Myocyte (in vitro differentiated cells): ENCODE measurements around the gene NPW. TPM values are rescaled to one million over a fixed set of nuclear protein-coding genes. Genes with fewer than 3 reads are reported as not detected.

Source experiments
- DNase-seq: peaks from one replicate; pipeline ENCODE4 v3.0.0-alpha.2; 2012; ENCODE audit warnings: low read depth
- polyA plus RNA-seq: library from polyadenylated mRNA; unstranded; fragments of >200 nt; gene quantifications from one replicate; pipeline ENCODE4 v1.2.1, GENCODE V29; 2012; ENCODE audit warnings: missing spikeins
- total RNA-seq: library from RNA; depleted of rRNA; stranded (reverse); fragments of >200 nt; gene quantifications from 2 replicates; pipeline ENCODE4 v1.2.3, GENCODE V29; 2014

Gene NPW
- total RNA-seq: 0.29 and 0.83 TPM in 2 replicates
- 0.43 TPM for polyA plus RNA-seq

GRCh38 chr16:2019518-2019920 is at the start of gene NPW:
Gene NPW (plus strand): TSS chr16:2019785.
- DNase-seq: no peak

DNA sequence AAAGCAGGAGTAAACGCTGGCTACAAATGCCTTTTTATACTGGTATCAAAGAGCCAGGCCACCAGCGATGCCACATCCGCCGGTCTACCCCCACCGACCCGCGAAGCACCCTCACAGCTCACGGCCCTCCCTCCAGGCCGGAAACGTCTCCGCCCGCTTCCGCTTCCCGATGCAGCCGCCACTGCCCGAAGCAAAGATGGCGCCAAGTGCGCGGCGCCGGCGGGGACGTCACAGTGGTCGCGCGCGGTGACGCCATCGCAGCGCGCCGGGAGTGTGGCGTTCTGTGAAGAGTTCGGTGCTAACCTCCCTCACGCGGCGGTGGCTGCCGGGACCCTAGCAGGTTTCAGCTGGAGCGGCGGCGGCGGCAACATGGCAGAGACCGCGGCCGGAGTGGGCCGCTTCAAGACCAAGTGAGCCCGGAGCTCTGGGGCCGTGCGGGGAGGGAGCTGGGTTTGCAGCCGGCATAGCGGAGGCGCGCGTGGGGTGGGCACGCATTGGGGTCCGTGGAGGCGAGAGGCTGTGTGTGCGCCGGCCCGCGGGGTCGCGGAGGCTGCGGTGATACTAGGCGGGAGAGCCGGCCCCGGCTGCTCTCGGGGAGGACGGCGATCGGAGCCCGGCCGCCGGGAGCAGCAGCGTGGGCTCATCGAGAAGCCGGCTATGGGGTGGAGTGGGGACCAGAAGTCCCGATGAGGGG is 47.6 kb upstream of the NPW start, which contains the start of gene TBL3:
Gene TBL3, plus strand, starts transcription at position 258 of the 694 bp plus-strand sequence. Its CDS starts 112 bp downstream, at position 370.
- DNase-seq: peak; percentile 94

DNA sequence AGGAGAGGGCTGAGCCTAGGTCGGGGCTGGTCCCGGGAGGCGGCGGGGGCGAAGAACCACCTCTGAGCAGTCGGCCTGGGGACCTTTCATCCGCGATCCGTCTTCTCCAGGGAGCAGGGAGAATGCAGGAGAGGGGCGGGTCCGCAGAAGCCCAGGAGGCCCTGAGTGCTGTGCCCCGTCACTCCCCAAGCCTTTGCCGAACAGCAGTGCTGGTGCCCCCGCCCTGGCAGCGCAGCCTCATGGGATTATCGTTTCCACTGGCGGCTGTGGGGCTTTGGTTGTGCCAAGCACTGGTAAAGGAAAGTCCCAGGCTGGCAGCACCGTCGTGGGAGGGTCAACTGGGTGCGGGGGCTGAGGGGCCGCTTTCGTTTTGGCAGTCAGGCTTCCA is 47.1 kb upstream of the NPW start:
- DNase-seq: no peak

DNA sequence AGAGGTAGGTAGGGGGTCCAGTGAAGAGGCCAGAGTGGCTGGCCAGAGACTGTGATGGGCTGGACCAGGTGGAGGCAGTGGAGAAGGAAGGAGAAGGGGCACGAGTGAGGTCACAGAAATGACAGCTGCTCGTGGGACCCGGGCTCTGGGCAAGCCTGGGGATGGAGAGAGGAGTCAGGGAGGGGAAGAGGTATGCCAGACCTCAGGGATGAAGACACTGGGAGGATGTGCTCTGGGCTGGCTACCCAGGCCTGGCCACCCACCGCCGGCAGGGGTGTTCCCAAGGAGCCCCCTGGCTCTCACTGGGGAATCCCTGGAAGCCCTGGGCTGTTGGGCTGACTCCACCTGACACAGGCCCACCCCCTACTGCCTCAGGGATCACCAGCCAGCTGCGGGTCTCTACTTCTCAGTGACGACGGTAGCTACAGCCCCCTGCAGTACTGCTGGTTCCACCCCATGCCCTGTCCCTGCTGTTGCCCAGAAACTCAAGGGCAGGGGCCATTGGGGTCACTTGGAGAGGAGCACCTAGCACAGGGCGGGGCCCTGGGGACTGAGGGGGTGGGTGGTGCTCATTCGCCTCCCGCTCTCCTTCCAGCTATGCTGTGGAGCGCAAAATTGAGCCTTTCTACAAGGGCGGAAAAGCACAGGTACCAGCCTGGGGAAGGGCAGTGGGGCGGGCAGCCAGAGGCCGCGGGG is 46.0 kb upstream of the NPW start:
- DNase-seq: peak; percentile 44

DNA sequence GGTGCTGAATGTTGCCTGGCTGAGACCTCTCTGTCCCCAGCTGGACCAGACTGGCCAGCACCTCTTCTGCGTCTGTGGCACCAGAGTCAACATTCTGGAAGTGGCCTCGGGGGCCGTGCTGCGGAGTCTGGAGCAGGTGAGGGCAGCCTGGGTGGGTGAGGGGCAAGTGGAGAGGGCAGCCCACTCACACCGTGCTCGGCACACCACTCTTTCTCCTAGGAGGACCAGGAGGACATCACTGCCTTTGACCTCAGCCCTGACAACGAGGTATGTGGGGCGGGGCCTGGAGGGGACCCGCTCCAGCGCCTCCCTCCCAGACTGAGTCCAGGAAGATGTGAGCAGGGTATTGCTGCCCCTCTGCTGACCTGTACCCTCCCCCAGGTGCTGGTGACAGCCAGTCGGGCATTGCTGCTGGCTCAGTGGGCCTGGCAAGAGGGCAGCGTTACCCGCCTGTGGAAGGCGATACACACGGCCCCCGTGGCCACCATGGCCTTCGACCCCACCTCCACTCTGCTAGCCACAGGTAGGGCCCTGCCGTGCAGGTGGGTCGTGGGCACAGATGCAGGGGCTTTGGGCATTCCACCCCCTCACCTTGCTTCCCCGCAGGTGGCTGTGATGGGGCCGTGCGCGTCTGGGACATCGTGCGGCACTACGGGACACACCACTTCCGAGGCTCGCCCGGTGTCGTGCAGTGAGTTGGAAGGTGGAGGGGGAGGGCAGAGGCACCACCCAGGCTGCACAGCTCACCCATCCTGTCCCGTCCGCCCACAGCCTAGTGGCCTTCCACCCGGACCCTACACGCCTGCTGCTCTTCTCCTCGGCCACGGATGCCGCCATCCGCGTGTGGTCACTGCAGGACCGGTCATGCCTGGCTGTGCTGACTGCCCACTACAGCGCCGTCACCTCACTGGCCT is 45.2 kb upstream of the NPW start:
- no peak for DNase-seq

GRCh38 chr16:1975432-1976215 is 44.0 kb upstream of the NPW start:
- DNase-seq: no peak

- DNase-seq: no peak
Measured at GRCh38 chr16:1976216-1976520, 43.4 kb upstream of the NPW start.

GRCh38 chr16:1976951-1977874 is 42.4 kb upstream of the NPW start:
- no peak for DNase-seq

DNA sequence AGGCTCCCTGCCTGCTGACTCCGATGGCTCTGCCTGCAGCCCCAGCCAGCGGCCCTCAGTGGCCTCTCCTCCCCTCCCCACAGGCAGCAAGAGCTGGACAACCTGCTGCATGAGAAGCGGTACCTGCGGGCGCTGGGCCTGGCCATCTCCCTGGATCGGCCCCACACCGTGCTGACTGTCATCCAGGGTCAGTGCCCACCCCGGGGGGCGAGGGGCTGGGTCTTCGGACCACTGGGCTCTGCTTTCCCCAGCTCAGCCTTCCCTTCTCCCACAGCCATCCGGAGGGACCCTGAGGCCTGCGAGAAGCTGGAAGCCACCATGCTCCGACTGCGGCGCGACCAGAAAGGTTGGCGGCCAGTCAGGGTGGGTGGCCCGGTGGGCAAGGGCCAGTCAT is 41.7 kb upstream of the NPW start:
- no peak for DNase-seq

DNA sequence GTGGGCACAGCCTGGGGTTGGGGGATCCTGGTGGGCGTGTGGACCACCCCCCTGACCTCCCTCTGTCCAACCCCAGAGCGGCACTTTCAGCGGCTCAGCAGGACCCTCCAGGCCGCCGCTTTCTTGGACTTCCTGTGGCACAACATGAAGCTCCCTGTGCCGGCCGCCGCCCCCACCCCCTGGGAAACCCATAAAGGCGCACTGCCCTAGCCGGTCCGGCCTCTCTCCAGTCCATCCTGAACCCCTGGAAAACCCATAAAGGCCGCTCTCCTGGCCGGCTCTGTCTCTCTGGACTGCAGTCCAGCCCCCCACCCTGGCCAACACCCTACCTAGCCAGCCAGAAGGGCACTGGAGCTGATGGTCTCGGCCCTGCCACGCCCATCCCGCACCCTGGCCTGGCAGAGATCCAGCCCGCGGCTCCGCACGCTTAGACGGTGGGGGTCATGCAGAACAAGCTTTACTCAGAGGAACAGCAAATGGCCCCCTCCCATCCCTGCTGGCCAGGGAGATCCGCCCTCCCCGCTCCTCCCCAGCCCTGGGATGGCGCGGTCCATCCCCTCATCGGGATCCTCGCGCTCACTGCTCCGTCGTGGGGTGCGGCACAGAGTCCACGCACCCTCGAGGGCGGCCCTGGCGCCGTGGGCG is 41.0 kb upstream of the NPW start:
- DNase-seq: no peak

DNA sequence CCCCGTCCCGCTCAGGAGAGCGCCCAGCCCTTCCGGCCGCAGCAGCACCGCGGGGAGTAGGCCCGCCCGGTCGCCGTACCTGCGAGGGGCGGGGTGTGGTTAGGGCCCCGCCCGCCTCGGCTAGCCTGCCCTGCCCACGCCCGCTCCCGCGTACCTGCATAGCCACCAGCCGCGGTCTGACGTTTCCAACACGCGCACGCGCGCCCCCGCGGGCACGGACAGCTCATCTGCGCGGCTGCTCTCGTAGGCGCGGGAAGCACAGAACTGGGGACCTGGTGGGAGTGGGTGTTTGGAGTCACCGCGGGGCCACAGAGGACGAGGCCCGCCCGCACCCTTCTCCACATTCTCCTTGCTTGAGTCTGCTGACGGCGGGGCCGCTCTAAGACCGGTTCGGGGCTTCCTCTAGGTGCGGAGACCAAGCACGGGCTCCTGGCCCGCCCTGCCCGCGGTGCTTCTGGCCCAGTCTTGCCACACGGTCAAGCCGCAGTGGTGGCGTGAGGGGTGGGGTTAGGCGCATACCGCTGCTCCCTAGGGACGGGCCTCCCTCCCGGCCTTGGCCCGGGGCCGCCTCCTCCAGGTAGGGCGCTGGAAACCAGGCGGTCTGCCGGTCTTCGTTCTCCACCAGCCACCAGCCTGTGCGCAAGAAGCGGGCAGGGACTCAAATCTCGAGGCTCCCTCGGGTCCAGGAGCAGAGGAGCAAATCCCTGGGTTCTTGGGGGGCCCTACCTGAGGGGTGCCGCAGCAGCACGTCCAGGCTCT is 40.1 kb upstream of the NPW start:
- DNase-seq: no peak

- DNase-seq: peak; percentile 79
Measured at GRCh38 chr16:1980030-1980769, 39.4 kb upstream of the NPW start.

DNA sequence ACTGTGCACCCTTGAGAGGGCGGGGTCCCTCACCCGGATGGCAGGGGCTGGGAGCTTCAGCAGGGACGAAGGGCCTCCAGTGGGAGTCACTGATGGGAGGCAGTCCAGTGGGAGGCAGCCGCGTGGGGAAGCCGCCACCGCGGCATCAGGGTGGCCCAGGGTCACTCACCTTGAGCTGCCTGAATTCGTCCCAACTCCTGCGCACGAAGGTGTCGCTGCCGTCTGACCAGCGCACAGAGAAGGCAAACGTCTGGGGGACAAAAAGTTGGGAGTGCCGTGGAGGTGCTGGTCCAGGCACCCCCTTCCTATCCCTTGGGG is 38.9 kb upstream of the NPW start:
- DNase-seq: no peak

DNA sequence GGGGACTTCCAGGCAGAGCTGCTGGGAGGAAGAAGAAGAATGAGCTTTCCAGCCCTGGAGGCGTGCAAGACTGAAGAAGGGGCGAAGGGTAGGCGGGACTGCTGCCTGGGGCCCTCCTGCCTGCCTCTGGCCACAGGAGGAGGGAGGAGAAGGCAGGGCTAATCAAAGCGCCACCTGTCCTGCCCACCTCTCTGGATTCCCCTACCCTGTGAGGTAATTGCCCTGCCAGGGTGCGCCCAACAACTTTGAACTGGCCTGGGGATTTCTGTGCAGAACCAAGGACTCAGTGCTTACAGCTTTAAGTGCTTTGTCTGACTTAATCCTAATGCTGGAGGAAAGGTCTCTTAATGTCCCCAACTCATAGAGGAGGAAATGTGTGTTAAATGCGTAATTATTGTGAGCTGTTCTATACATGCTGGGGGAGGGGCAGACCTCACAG is 38.2 kb upstream of the NPW start, which contains the start of gene NOXO1:
Gene NOXO1, minus strand, starts transcription at position 72 of the 439 bp plus-strand sequence. CDS start 290 bp downstream, outside the sequence.
- no peak for DNase-seq

- peak; percentile 94 for DNase-seq
Measured at GRCh38 chr16:1982013-1982433, 37.6 kb upstream of the NPW start.

GRCh38 chr16:1982991-1983543 is 36.5 kb upstream of the NPW start:
- DNase-seq: no peak

- peak; percentile 94 for DNase-seq
Measured at GRCh38 chr16:1983544-1984346, 35.8 kb upstream of the NPW start, which contains the start of gene GFER. Gene GFER (plus strand): TSS chr16:1984193. CDS start chr16:1984219, 26 bp downstream.
